Measurements from ENCODE around the gene MRPS6.

DNA sequence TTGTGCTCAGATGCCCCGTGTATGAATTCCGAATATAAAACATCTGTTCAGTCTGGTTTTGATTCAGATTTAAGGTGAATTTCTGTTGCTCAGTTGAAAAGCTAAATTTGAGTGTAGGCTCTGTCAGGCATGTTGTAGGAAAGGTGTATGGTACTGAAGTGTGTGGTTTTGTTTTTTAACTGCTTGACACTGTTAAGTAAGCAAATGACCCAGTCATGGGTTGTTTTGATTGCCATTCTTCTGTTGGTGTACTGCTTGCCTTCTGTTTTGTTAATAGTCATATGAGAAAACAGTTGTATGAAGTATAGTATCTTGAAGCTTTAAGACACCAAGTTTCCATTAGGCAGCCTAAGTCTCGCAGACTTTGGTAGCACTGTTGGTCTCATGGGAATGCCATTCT lies 10.0 kb downstream of the MRPS6 start:
- TF ChIP-seq CBX5 (CRISPR knock-in tag; IDR thresholded peaks at IDR 0.05; ENCODE audit: borderline replicate concordance), result no peak
- no peak for TF ChIP-seq RBM22 (optimal IDR thresholded peaks at IDR 0.05; ENCODE audit: low read length)
- no peak for TF ChIP-seq KLF9 (CRISPR knock-in tag; IDR thresholded peaks at IDR 0.05; ENCODE audit: low read depth)
- TF ChIP-seq FOXO1 (CRISPR knock-in tag; IDR thresholded peaks at IDR 0.05), result no peak
- TF ChIP-seq POLR2A (IDR thresholded peaks at IDR 0.05; ENCODE audit: insufficient read depth in 1 of 2, low read depth in 2 of 2, low read length in 2 of 2), result no peak
- TF ChIP-seq MTA3 (CRISPR knock-in tag; IDR thresholded peaks at IDR 0.05), result no peak
- TF ChIP-seq HOXA5 (CRISPR knock-in tag; IDR thresholded peaks at IDR 0.05), result no peak
- no peak for TF ChIP-seq KDM5A (IDR thresholded peaks at IDR 0.05; ENCODE audit: borderline replicate concordance, low read length)
- TF ChIP-seq, protein P1, sequence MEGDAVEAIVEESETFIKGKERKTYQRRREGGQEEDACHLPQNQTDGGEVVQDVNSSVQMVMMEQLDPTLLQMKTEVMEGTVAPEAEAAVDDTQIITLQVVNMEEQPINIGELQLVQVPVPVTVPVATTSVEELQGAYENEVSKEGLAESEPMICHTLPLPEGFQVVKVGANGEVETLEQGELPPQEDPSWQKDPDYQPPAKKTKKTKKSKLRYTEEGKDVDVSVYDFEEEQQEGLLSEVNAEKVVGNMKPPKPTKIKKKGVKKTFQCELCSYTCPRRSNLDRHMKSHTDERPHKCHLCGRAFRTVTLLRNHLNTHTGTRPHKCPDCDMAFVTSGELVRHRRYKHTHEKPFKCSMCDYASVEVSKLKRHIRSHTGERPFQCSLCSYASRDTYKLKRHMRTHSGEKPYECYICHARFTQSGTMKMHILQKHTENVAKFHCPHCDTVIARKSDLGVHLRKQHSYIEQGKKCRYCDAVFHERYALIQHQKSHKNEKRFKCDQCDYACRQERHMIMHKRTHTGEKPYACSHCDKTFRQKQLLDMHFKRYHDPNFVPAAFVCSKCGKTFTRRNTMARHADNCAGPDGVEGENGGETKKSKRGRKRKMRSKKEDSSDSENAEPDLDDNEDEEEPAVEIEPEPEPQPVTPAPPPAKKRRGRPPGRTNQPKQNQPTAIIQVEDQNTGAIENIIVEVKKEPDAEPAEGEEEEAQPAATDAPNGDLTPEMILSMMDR (CRISPR knock-in tag; IDR thresholded peaks at IDR 0.05), result no peak

Data from HepG2 (cell line).